ENCODE measurements around the gene MSLN. TPM values are rescaled to one million over a fixed set of nuclear protein-coding genes. Genes with fewer than 3 reads are reported as not detected.

Gene MSLN
- total RNA-seq, 6 donors from 2014 or later: 47.8 to 275 (median 121) TPM

- Histone ChIP-seq H3K36me3 (no peaks in the 10 kb centered on the region), H3K27ac (no peak overlapping the region), H3K9me3 (no peaks in the 10 kb centered on the region), H3K4me1 (peaks cover 13 to 17% (median 13%) of the 10 kb centered on the region in 4 donors), H3K27me3 (no peaks in the 10 kb centered on the region), H3K4me3 (no peak overlapping the region)
- TF ChIP-seq EP300 (IDR thresholded peaks at IDR 0.05) (no peak), POLR2A (IDR thresholded peaks at IDR 0.05) (no peak), POLR2AphosphoS5 (IDR thresholded peaks at IDR 0.05) (no peak)
- WGBS, 2 donors: 76% methylated on average over 9 to 21 of the region's 21 CpGs
- no peak for ATAC-seq (ENCODE audit: low FRiP score in 2 of 2)
- peak in 1 of 2 donors; percentile 72 for DNase-seq
These were observed 16.6 kb upstream of the MSLN start for GRCh38 chr16:743794-744500.

- Histone ChIP-seq H3K4me3 (no peak overlapping the region), H3K36me3 (no peaks in the 10 kb centered on the region), H3K4me1 (peaks cover 3 to 6% (median 4%) of the 10 kb centered on the region in 4 donors), H3K27me3 (no peaks in the 10 kb centered on the region), H3K9me3 (no peaks in the 10 kb centered on the region), H3K27ac (no peak overlapping the region)
- ATAC-seq (ENCODE audit: low FRiP score in 2 of 2): no peak
- TF ChIP-seq POLR2A (IDR thresholded peaks at IDR 0.05) (no peak), POLR2AphosphoS5 (IDR thresholded peaks at IDR 0.05) (no peak), EP300 (IDR thresholded peaks at IDR 0.05) (no peak), CTCF (IDR thresholded peaks at IDR 0.05) (peak in 3 of 6 experiments; percentile 20 to 35 (median 23))
- DNase-seq: peak; percentile 45 to 85
- WGBS, 2 donors: 0 to 3% methylated on average over 2 to 11 of the region's 14 CpGs
These were observed 14.8 kb upstream of the MSLN start for GRCh38 chr16:745739-746138.

- no peaks in the 10 kb centered on the region for H3K36me3 ChIP-seq
- H3K27ac ChIP-seq: no peak overlapping the region
- no peak overlapping the region for H3K4me3 ChIP-seq
- H3K4me1 ChIP-seq: no peaks in the 10 kb centered on the region
- ATAC-seq (ENCODE audit: low FRiP score in 2 of 2) (no peak), DNase-seq (no peak)
- H3K9me3 ChIP-seq: no peaks in the 10 kb centered on the region
- no peaks in the 10 kb centered on the region for H3K27me3 ChIP-seq
- no peak for TF ChIP-seq POLR2A (IDR thresholded peaks at IDR 0.05)
- TF ChIP-seq POLR2AphosphoS5 (IDR thresholded peaks at IDR 0.05): no peak
- TF ChIP-seq CTCF (IDR thresholded peaks at IDR 0.05): no peak
- no peak for TF ChIP-seq EP300 (IDR thresholded peaks at IDR 0.05)
- WGBS, 2 donors: 86 to 87% methylated on average over 1 to 12 of the region's 13 CpGs
These were observed 13.9 kb upstream of the MSLN start for GRCh38 chr16:746637-747036.

- TF ChIP-seq CTCF (IDR thresholded peaks at IDR 0.05) (no peak), POLR2A (IDR thresholded peaks at IDR 0.05) (no peak), POLR2AphosphoS5 (IDR thresholded peaks at IDR 0.05) (no peak), EP300 (IDR thresholded peaks at IDR 0.05) (no peak)
- H3K27ac ChIP-seq: no peak overlapping the region
- no peaks in the 10 kb centered on the region for H3K36me3 ChIP-seq
- WGBS, 2 donors: 78 to 87% methylated on average over 18 to 37 of the region's 39 CpGs
- no peak overlapping the region for H3K4me3 ChIP-seq
- DNase-seq (peak in 1 of 2 donors; percentile 70), ATAC-seq (ENCODE audit: low FRiP score in 2 of 2) (no peak)
- H3K9me3 ChIP-seq: no peaks in the 10 kb centered on the region
- no peaks in the 10 kb centered on the region for H3K27me3 ChIP-seq
- H3K4me1 ChIP-seq: no peaks in the 10 kb centered on the region
These were observed 12.4 kb upstream of the MSLN start for GRCh38 chr16:747978-748746.

GRCh38 chr16:749010-749409 lies 11.5 kb upstream of the MSLN start:
- 65 to 87% methylated on average over 6 of the region's 6 CpGs for WGBS, 2 donors
- H3K9me3 ChIP-seq: no peaks in the 10 kb centered on the region
- no peaks in the 10 kb centered on the region for H3K4me1 ChIP-seq
- no peak overlapping the region for H3K4me3 ChIP-seq
- H3K36me3 ChIP-seq: no peaks in the 10 kb centered on the region
- H3K27ac ChIP-seq: no peak overlapping the region
- no peak for ATAC-seq (ENCODE audit: low FRiP score in 2 of 2)
- DNase-seq: no peak
- no peaks in the 10 kb centered on the region for H3K27me3 ChIP-seq
- no peak for TF ChIP-seq CTCF (IDR thresholded peaks at IDR 0.05)
- no peak for TF ChIP-seq EP300 (IDR thresholded peaks at IDR 0.05)
- no peak for TF ChIP-seq POLR2A (IDR thresholded peaks at IDR 0.05)
- no peak for TF ChIP-seq POLR2AphosphoS5 (IDR thresholded peaks at IDR 0.05)

Measured in upper lobe of left lung (tissue), 6 donors.